Osteoblast (primary cell): ENCODE measurements around the gene IL1RAPL1. TPM values are rescaled to one million over a fixed set of nuclear protein-coding genes. Genes with fewer than 3 reads are reported as not detected.
A peak's percentile ranks its signal among the peaks of the same experiment; 100 is the strongest.

Source experiments
- DNase-seq: peaks from one replicate; pipeline ENCODE4 v3.0.0; 2011; ENCODE audit warnings: low spot score, mixed read lengths; ENCODE audit not compliant: insufficient read length; ENCODE audit errors: missing footprints
- H2AFZ ChIP-seq: 2 replicates; pipeline ENCODE4 v1.6.0; 2011; ENCODE audit warnings: mild to moderate bottlenecking, low read length
- H3K27ac ChIP-seq: 2 replicates; pipeline ENCODE4 v1.5.1; 2011; ENCODE audit warnings: mild to moderate bottlenecking, low read depth, low read length, moderate library complexity
- H3K27me3 ChIP-seq: 2 replicates; pipeline ENCODE4 v1.6.0; 2012; ENCODE audit warnings: mild to moderate bottlenecking, control low read depth, inconsistent platforms, low read length, moderate library complexity; ENCODE audit not compliant: insufficient read depth
- H3K36me3 ChIP-seq: 2 replicates; pipeline ENCODE4 v1.5.1; 2011; ENCODE audit warnings: mild to moderate bottlenecking, low read length, control low read depth, moderate library complexity; ENCODE audit not compliant: insufficient read depth
- H3K4me1 ChIP-seq: 2 replicates; pipeline ENCODE4 v1.5.1; 2011; ENCODE audit warnings: mild to moderate bottlenecking, low read length, control low read depth, moderate library complexity; ENCODE audit not compliant: insufficient read depth
- H3K4me2 ChIP-seq: 2 replicates; pipeline ENCODE4 v1.6.0; 2011; ENCODE audit warnings: mild to moderate bottlenecking, low read length; ENCODE audit not compliant: insufficient read depth
- H3K4me3 ChIP-seq: fragments of 200-600 bp; sonication (generic); 3 replicates; pipeline ENCODE4 v1.5.1; 2012; ENCODE audit warnings: mild to moderate bottlenecking, low read length, inconsistent platforms; ENCODE audit not compliant: insufficient read depth
- H3K79me2 ChIP-seq: 2 replicates; pipeline ENCODE4 v1.6.0; 2012; ENCODE audit warnings: mild to moderate bottlenecking, low read length, control low read depth, inconsistent platforms; ENCODE audit not compliant: insufficient read depth
- H3K9me3 ChIP-seq: 2 replicates; pipeline ENCODE4 v1.5.1; 2011; ENCODE audit warnings: low read depth, low read length, control low read depth
- H4K20me1 ChIP-seq: 2 replicates; pipeline ENCODE4 v1.6.0; 2012; ENCODE audit warnings: mild to moderate bottlenecking, low read length, control low read depth; ENCODE audit not compliant: insufficient read depth
- total RNA-seq: library from RNA; depleted of rRNA; stranded (reverse); fragments of >200 nt; gene quantifications from 2 replicates; pipeline ENCODE4 v1.2.3, GENCODE V29; 2012
- TF ChIP-seq, protein P1 (sequence below): IDR thresholded peaks from 2 replicates; pipeline ENCODE4 v1.5.1; 2011; ENCODE audit warnings: mild to moderate bottlenecking, low read depth, low read length, moderate library complexity; ENCODE audit errors: extremely low read depth

The IL1RAPL1 gene
- total RNA-seq, 1 donor = under 0.01 TPM

DNA sequence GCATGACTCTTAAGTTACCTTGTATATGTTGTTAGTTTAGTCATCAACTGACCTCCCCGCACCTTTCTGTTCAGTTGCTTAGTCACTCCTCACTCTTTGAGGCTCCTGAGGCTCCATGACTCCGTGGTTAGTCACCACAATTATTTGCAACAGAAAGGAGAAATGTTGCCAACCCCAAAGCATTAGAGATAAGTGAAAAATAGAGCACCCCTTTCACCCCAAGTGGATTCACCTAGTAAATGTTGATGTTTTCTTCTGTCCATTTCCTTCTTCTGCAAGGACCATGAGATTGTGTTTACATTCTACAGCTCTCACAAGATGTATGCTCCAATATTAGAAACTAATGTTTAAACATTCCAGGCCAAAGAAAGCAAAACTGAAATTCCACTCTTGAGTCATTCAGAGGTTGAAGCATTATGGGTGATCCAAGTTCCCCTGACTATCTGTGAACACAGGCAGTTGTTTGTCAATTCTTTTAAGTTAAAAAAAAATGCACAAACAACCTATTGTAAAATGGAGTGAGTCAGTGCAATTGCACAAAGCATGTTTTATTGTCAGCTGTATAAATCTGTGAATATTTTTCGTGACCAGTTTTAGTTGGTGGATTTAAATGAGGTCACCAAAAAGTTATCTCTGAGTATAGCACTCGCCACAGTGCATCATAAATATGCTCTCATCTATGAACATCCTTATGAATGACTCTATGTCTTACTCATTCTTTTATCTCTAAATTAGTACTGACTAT is 1075.7 kb downstream of the IL1RAPL1 start:
- H3K27ac ChIP-seq = peak overlapping the region; percentile 71
- TF ChIP-seq, protein P1, sequence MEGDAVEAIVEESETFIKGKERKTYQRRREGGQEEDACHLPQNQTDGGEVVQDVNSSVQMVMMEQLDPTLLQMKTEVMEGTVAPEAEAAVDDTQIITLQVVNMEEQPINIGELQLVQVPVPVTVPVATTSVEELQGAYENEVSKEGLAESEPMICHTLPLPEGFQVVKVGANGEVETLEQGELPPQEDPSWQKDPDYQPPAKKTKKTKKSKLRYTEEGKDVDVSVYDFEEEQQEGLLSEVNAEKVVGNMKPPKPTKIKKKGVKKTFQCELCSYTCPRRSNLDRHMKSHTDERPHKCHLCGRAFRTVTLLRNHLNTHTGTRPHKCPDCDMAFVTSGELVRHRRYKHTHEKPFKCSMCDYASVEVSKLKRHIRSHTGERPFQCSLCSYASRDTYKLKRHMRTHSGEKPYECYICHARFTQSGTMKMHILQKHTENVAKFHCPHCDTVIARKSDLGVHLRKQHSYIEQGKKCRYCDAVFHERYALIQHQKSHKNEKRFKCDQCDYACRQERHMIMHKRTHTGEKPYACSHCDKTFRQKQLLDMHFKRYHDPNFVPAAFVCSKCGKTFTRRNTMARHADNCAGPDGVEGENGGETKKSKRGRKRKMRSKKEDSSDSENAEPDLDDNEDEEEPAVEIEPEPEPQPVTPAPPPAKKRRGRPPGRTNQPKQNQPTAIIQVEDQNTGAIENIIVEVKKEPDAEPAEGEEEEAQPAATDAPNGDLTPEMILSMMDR = no peak
- H3K36me3 ChIP-seq = no peaks in the 10 kb centered on the region
- H3K4me3 ChIP-seq = peak overlapping the region; percentile 3
- peak; percentile 75 for DNase-seq
- H3K27me3 ChIP-seq = no peaks in the 10 kb centered on the region
- H3K79me2 ChIP-seq = no peaks in the 10 kb centered on the region
- no peaks in the 10 kb centered on the region for H4K20me1 ChIP-seq
- no peaks in the 10 kb centered on the region for H3K9me3 ChIP-seq
- H2AFZ ChIP-seq = no peak overlapping the region
- peaks cover 8% of the 10 kb centered on the region for H3K4me1 ChIP-seq
- peak overlapping the region; percentile 57 for H3K4me2 ChIP-seq

- Histone ChIP-seq H4K20me1 (no peaks in the 10 kb centered on the region), H3K4me2 (no peak overlapping the region), H2AFZ (no peak overlapping the region), H3K4me3 (no peak overlapping the region), H3K36me3 (no peaks in the 10 kb centered on the region), H3K79me2 (no peaks in the 10 kb centered on the region), H3K27ac (no peak overlapping the region), H3K27me3 (no peaks in the 10 kb centered on the region), H3K9me3 (no peaks in the 10 kb centered on the region), H3K4me1 (peaks cover 8% of the 10 kb centered on the region)
- no peak for DNase-seq
- TF ChIP-seq, protein P1 = no peak
These were observed 1078.3 kb downstream of the IL1RAPL1 start for GRCh38 chrX:29665532-29665931.

DNA sequence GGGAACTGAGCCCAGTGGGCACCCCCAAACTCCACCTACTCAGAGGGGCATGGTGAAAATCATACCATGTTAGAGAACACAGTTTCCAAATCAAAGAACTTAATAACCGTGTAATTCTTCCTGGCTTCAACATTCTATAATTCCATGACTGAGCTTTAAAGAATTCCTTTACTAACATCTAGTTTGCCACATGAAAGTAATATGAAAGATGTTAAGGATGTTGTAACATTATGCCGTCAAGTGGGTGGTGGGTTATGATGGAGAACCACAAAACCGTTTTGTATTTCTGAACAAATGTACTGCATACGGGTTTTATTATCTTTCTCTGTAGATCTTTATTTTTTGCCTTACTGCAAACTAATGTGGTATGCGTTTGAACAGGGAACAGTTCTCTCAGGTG is 1079.1 kb downstream of the IL1RAPL1 start:
- Histone ChIP-seq H3K4me3 (no peak overlapping the region), H3K79me2 (no peaks in the 10 kb centered on the region), H3K4me2 (no peak overlapping the region), H3K27me3 (no peaks in the 10 kb centered on the region), H3K4me1 (peaks cover 8% of the 10 kb centered on the region), H3K9me3 (no peaks in the 10 kb centered on the region), H4K20me1 (no peaks in the 10 kb centered on the region), H3K36me3 (no peaks in the 10 kb centered on the region), H2AFZ (no peak overlapping the region), H3K27ac (no peak overlapping the region)
- TF ChIP-seq, protein P1 = no peak
- DNase-seq = no peak

GRCh38 chrX:29671421-29671820 is 1084.2 kb downstream of the IL1RAPL1 start:
- DNase-seq = no peak
- TF ChIP-seq, protein P1 = no peak

More at GRCh38 chrX:29671421-29671820, 1084.2 kb downstream of the IL1RAPL1 start:
- no peaks in the 10 kb centered on the region for H3K4me1 ChIP-seq
- H3K4me3 ChIP-seq = no peak overlapping the region
- H4K20me1 ChIP-seq = no peaks in the 10 kb centered on the region
- no peak overlapping the region for H3K27ac ChIP-seq
- H3K9me3 ChIP-seq = no peaks in the 10 kb centered on the region
- H3K79me2 ChIP-seq = no peaks in the 10 kb centered on the region
- H3K27me3 ChIP-seq = no peaks in the 10 kb centered on the region
- H3K4me2 ChIP-seq = no peak overlapping the region
- no peaks in the 10 kb centered on the region for H3K36me3 ChIP-seq
- no peak overlapping the region for H2AFZ ChIP-seq
